GM10266 (cell line): Measurements from ENCODE around the gene TM7SF2.
"Not testable (repeated sequence)": the region's sequence is repeated elsewhere in the genome, so short reads cannot be mapped to it uniquely, and the experiment has no call there.

Source experiments
- DNase-seq: peaks from one replicate; pipeline ENCODE4 v3.0.0; 2012; ENCODE audit errors: extremely low spot score
- TF ChIP-seq, protein P1 (sequence below): IDR thresholded peaks from 2 replicates; pipeline ENCODE4 v1.5.1; 2012; ENCODE audit warnings: mild to moderate bottlenecking, low read depth; ENCODE audit not compliant: control insufficient read depth, insufficient read depth; ENCODE audit errors: missing control alignments

Gene TM7SF2

DNA sequence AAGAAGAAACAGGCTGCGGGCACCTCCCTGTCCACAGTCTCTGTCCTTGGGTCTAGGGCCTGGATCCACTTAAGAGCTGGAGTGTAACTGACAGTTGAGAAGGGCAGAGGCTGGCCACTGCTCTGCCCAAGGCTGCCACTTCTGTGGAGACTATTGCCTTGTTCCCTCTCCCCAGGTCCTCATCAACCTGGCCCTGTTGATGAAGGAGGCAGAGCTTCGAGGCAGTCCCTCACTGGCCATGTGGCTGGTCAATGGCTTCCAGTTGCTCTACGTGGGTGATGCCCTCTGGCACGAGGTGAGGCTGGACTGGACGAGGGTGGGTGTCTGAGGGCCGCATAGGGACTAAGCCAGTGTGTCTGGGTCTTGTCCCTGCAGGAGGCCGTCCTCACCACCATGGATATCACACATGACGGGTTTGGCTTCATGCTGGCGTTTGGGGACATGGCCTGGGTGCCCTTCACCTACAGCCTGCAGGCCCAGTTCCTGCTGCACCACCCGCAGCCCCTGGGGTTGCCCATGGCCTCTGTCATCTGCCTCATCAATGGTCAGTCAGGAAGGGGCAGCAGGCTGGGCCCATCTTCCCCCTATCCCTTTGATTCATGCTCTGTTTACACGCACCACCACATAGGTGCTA lies 3.0 kb downstream of the TM7SF2 start:
- TF ChIP-seq, protein P1, sequence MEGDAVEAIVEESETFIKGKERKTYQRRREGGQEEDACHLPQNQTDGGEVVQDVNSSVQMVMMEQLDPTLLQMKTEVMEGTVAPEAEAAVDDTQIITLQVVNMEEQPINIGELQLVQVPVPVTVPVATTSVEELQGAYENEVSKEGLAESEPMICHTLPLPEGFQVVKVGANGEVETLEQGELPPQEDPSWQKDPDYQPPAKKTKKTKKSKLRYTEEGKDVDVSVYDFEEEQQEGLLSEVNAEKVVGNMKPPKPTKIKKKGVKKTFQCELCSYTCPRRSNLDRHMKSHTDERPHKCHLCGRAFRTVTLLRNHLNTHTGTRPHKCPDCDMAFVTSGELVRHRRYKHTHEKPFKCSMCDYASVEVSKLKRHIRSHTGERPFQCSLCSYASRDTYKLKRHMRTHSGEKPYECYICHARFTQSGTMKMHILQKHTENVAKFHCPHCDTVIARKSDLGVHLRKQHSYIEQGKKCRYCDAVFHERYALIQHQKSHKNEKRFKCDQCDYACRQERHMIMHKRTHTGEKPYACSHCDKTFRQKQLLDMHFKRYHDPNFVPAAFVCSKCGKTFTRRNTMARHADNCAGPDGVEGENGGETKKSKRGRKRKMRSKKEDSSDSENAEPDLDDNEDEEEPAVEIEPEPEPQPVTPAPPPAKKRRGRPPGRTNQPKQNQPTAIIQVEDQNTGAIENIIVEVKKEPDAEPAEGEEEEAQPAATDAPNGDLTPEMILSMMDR, result no peak

DNA sequence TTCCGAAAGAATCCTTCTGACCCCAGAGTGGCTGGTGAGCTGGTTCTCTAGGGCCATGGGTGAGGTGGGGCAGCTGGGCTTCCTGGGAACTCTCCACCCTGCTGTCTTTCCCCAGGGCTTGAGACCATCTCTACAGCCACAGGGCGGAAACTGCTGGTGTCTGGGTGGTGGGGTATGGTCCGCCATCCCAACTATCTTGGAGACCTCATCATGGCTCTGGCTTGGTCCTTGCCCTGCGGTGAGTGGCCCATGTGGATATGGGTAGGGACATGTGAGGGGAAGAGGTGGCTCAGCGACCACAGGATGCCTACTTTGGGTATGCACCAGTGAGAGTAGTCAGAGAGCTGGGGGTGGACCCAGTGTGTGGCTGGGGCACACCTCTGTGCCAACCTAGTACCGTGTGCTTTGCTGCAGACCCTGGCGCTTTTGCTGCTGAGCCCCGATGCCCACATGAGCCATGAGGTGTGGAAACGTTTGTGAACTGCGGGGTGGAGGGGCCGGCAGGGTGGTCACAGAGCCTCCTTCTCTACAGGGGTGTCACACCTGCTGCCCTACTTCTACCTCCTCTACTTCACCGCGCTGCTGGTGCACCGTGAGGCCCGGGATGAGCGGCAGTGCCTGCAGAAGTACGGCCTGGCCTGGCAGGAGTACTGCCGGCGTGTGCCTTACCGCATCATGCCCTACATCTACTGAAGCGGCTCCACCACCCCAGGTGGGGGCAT lies 3.9 kb downstream of the TM7SF2 start:
- TF ChIP-seq, protein P1, result no peak
- no peak for DNase-seq

More for the DNA sequence above, 3.0 kb downstream of the TM7SF2 start:
- DNase-seq, result no peak

DNA sequence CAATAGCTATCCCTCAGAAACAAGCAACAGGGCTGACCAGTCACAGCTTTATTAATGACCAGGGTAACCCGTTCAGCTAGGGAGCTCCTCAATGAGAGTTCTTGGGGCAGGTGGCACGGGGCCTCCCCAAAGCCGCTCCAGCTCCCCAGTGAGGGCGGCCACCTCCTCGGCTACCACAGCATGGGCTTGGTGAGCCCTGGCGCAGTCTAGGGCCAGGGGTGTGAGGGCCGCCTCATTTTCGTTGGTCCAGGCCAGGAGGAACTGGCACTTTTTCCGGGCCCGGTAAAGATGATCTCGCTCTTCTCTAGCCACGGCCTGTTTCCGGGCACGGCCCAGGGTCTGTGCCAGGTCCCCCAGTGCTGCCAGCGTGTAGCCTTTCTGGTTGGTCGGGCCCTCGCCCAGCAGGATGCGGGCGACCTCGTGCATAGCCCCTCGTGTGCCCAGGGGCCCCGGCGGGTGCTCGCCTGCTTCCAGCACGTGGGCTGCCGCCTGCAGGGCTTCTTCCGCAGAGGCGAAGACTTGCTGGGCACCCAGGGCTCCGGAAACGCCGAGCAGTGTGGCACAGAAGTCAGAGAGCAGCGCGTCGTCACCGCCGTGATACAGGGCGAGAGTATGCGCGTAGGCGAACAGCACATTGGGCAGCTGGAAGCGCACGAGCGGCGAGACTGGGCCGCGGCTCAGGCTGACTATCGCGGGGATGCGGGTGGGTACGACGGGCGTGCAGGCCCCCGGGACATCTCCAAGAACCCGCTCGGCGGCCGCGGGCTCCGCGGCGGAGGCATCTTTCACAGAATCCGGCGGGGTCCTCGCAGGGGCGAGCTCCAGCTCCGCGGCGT lies 4.9 kb downstream of the TM7SF2 start:
- TF ChIP-seq, protein P1, result no peak
- DNase-seq, result no peak

DNA sequence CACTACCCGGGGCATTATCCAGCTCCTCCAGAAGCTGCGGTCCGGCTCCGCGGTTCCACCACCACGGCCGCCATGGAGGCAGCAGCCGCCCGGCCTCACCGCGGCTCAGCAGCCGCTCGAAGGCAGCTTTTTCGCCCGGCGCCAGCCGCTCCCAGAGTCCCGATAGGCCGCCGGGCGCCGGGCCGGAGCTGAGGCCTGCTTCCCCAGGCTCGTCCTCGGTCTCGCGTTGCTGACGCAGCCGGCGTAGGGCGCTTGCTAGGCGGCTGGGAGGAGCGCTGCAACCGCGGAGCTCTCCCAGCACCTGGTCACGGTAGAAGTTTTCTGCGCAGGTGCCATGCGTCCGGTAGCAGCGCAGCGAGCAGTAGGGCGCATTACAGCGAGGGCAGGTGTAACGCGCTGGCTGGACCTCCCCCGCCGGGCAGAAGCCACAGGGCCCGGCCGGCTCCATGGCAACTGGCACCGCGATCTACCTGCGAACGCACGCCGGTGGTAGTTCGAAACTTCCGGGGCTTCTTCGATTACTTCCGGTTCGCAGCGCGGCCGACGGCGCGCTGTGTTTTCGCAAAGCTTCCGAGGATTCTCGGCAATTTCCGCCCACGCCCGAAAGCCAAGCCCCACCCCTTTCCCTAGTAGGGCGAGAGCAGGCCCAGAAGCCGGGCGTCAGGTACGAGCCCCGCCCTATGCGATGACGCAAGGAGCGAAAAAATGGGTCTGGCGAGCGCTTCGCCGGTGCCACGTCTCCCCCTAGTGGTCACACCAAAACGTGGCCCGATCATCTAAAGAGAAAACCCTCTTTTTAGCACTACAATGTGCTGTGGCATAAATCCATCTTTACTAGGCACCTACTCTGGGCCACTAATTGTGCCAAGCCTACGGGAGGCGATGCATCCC lies 5.8 kb downstream of the TM7SF2 start, which contains the start of gene ZNHIT2:
ZNHIT2 (minus strand) TSS at position 496 of the 891 bp plus-strand sequence; CDS start at position 448, 48 bp downstream.
- DNase-seq, result peak; percentile 94
- TF ChIP-seq, protein P1, result peak; percentile 91

DNA sequence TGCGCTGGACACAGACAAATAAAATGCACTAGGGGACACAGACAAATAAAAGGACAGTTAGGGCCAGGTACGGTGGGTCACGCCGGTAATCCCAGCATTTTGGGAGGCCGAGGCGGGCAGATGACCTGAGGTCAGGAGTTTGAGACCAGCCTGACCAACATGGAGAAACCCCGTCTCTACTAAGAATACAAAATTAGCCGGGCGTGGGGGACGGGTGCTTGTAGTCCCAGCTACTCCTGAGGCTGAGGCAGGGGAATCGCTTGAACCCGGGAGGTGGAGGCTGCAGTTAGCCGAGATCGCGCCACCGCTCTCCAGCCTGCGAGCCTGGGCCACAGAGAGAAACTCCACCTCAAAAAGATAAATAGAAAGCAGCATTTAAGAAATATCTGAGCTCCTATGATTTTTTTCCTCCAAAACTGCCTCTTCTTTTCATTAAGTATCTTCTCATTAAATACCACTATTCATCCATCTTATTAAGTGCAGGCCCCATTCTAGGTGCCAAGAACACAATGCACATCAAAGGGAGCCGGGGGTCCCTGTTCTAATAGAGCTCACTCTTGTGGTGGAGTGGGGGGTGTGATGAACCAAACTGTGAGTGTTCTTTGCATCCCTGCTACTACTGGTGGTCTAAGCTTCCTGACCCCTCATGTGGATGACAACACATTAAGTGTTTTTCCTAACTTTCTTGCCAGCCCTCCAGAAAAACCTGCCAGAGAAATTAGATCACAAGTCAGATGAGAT lies 6.6 kb downstream of the TM7SF2 start:
- TF ChIP-seq, protein P1, result no peak
- no peak for DNase-seq

DNA sequence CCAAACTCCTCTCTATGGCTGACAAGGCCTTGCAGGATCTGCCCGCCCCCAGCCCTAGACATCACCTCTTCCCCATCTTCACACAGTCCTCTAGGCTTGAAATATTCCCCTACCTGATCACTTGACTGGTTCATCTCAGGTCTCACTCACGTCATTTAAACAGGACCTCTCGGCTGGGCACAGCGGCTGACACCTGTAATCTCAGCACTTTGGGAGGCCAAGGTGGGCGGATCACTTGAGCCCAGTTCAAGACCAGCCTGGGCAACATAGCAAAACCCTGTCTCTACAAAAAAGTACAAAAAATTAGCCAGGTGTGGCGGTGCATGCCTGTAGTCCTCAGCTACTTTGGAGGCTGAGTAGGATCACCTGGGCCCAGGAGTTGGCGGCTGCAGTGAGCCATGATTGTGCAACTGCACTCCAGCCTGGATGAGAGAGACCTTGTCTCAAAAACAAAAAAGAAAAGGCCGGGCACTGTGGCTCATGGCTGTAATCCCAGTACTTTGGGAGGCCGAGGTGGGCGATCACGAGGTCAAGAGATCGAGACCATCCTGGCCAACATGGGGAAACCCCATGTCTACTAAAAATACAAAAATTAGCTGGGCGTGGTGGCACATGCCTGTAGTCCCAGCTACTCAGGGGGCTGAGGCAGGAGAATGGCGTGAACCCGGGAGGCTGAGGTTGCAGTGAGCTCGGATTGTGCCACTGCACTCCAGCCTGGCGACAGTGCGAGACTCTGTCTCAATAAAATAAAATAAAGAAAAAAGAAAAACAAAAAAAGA lies 7.4 kb downstream of the TM7SF2 start:
- not testable (repeated sequence) for DNase-seq
